HG03439 (cell line): ENCODE measurements around the gene SAMD14.

ENCODE experiments used
- ATAC-seq: cut with Tn5 transposase; IDR thresholded peaks from one replicate; pipeline ENCODE4 v1.9.1; 2021; ENCODE audit warnings: mild to moderate bottlenecking, moderate library complexity; ENCODE audit not compliant: unreplicated experiment

SAMD14 gene

DNA sequence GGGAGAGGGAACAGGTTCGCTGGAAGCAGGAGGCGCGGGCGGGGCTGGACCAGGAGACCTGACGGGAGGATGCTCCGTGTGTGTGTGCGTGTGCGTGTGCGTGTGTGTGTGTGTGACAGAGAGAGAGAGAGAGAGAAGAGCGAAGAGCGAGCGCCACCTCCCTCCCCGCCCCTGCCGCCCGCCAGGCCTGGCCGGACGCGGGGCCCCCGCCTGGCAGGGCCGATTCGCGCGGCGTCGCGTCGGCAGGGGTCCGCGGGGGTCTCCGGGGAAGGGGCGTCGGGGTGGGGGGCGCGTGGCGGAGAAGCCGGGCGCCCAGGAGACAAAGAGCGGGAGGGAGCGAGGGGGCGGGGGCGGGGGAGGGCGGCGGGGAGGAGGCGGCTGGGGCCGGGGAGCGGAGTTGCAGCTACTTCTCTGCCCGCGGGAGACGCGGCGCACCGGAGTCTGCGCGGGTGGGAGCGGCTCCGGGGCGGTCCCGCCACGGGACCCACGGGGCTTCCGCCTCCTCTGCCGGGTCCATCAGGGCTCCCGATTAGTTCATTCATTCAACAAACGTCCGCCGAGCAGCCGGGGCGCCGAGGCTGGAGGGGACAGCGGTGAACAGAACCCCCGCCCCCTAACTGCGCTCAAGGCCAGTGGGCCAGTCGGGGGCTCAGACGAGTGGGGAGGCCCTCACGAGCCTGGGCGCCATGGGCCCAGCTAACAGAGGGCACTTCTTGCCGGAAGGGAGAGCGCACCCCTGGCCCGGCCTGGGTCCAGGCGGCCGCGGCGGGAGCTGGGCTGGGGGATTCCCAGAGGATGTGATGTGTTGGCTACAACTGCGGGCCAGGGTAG lies at the start of gene SAMD14:
Gene SAMD14 (minus strand): TSS at position 433 of the 831 bp plus-strand sequence. CDS start 5,201 bp downstream, outside the sequence.
- ATAC-seq = no peak

DNA sequence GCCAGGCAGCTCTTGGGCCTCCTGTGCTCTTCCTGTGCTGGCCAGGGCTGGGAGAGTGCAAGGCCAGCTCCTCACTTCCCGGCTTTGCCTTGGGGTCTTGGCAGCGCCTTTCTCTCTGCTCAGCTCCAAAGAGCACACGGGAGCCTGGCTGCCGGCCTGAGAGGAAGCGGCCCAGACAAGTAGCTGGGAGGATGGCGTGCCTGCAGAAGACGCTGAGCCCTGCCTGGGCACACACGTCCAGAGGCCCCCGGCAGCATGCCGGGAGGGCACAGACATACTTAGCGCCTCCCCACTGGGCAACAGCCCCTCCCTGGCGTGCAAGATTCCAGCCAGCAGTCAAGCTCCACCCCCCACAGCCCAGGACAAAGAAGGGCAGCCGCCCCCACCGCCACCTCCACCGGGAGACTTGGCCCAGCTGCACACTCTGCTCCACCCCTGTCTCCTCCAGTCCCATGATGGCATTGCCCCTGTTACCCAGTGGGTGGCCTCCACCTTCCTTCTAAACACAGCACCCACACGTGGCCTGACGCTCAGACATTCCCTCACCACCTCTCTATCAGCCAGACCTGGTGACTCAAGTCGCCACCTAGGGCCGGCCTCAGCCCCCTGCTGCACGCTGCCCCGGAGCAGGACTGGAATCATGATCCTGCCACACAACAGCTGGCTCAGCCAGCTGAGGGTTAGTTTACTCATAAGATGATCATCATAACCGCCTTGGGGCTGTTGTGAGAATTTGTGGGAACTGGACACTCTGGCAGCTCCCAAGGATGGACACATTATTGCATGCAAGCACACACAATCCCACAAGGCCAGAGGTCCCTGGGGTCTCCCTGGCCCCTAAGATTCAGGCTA lies 48.2 kb upstream of the SAMD14 start:
- ATAC-seq = no peak

DNA sequence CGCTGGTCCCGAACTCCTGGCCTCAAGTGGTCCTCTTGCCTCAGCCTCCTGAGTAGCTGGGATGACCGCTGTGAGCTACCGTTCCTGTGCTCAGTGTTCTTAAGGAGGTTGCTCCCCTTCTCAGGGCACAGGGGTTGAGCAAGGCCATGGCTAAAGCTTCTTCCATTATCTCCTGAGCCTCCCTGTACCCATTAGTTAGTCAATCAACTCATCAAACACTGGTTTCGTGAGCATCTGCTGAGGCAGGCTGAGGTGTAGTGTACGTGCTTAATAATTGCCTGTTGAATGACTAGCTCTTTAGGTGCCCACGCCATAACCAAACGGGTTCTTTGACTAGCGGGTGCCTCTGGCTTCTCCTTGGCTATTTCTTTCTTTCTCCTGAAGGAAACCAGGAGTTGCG lies 47.5 kb upstream of the SAMD14 start:
- ATAC-seq = no peak

DNA sequence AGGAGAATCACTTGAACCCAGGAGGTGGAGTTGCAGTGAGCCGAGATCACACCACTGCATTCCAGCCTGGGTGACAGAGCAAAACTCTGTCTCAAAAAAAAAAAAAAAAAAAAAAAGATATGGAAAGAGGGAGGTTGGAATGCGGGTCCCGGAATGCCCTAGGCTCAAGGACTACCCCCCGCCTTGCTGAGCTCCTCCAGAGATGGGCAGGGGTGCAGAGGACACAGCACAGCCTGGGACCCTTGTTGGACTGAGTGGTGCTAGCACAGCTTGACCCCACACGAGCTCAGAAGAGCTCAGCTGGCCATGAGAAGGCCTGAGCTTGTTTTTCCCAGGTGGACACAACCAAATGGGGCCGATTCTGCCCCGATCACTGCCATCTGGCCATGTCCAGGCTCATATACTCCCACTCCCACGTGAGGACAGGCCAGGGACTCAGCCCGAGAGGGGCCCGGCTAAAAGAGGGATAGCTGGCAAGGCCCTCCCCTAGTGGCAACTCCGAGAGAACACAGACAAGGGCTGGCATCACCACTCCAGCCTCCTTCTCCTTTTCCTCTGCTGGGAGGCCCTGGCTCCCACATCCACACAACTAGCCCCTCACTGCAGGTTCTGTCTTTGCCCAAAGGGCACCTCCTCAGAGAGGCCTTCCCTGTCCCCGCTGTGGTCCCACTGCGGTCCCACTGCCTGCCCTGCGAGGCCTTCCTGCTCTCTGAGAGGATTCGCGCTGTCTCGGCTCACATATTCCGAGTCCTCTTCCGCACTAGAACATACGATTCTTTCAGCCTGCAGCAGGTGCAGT lies 46.8 kb upstream of the SAMD14 start:
- ATAC-seq = no peak

DNA sequence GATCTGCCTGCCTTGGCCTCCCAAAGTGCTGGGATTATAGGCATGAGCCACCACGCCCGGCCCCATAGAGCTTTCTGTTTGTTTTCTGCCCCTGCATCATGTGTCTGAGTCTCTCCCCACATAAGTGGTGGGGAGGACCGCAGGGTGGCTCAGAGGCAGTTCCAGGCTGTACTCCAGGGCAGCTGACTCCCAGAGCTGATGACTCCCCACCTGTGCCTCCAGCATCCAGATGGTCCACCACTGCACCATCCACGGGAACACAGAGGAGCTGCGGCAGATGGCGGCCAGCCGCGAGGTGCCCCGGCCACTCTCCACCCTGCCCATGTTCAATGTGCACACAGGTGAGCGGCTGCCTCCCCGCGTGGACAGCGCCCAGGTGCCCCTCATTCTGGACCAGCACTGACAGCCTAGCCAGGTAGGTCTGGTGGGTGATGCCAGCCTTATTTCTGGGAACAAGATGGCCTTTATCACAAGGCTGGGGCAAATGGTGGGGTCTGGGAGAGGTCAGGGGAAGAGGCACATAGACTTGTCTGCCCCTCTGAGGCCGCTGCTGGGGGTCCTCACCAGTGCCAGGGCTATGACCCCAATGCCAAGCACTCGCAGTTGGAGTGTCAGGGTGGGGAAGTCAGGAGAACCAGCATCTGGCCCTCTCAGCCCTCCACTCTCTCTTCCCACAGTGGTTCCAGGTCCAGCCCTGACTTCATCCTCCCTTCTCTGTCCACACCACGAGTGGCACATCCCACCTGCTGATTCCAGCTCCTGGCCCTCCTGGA lies 45.3 kb upstream of the SAMD14 start:
- ATAC-seq = no peak

DNA sequence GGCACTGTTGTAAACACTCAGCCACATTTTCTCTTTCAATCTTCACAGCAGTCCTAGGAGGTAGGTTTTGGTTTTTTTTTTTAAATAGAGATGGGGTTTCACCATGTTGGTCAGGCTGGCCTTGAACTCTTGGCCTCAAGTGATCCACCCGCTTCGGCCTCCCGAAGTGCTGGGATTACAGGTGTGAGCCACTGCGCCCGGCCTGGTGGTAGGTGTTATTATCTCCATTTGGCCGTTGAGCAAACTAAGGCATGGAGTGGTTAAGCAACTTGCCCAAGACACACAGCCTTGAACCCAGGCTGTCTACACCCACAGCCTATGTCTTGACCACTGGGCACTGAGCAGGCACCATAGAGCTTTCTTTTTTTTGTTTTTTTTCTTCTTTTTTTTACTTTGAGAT lies 44.5 kb upstream of the SAMD14 start:
- no peak for ATAC-seq

DNA sequence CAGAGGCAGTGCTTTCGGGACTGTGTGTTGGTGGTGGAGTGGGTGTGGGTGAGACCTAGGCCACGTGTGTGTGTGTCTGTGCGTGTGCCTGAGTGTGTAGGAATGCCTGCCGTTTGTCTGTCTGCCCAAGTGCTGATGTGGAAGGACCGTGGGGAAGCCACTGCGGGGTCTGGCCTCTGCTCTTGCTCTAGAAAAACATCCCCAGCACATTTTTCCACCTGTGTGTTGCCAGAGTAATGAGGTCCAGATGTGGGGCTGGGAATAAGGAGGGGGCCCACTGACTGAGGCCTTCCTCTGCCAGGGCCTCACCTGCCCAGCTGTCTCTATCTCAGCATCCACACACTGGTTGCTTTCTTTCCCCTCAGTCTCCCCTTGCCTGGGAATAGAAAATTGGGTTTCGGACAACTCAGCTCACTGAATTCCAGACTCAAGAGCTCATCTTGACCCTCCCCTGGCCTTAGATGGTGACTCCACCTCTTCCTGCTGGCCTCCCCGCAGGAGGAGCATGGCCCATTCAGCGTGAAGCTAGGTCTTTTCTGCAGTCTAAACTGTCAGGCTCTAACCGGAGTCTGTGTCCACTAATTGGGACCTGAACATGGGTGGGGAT lies 43.5 kb upstream of the SAMD14 start:
- ATAC-seq = no peak

DNA sequence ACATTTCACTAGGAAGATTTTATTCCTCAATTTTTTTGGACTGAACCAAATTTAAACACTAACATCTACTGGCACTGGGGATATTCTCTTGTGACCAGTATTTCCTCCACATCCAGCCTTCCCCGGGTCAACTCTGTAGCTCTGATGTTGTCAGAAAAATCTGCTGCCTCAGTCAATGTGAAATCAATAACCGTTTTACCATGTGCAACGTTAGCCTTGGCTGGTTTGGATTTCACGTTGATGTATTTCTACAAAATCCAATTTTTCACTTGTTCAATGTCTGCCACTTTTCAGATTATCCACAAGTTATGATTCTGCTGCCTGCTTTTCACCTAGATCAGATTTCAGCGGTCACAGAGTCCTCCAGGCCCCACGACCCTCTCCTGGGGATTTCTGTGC lies 43.0 kb upstream of the SAMD14 start:
- ATAC-seq = no peak

DNA sequence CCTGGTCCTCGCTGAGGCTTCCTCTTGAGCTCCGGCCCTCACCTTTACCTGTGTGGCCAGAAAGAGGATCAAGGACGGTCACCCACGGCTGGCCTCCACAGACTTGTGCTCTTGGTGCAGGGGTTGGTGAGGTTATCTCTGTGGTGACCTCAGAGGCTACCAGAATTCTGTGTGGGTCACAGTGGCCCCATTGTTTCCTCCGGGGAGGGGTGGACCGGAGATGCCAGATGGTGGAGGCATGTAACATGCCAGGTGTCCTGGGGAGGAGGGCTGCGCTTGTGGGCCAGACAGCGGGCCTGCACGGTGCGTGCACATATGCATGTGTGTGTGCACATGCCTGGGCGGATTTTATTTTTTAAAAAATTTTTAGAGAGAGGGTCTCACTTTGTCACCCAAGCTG lies 42.2 kb upstream of the SAMD14 start:
- no peak for ATAC-seq

DNA sequence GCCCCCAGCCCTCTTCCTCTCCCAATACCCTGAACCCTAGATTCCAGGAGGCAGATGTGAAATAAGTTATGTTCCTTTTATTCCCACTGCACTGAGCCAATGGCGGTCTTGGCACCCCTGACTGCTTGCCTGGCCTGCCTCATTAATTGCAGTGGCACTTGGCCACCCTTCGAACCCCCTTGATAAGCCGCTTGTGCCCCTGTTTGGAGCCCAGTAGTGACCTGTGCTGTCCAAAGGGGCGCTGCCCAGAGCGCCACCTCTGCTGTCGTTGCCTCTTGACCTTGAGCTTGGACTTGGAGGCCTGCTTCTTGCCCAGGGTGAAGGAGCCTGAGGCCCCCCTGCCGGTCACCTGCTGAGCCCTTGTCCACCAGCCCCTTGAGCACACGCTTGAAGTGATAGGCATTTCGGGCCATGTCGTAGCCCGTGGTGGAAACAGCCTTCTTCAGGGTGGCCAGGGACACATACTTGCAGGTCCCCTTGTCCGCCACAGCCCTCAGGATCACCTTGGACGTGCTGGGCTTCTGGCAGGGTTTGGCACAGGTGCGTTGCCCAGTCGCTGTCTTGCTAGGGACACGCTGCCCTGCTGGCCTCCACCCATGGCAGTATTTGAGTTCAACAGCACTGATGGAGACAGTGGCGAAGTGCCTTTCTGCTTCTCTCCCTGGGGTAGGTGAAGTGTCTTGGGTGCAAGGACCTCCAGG lies 41.6 kb upstream of the SAMD14 start:
- ATAC-seq = no peak

DNA sequence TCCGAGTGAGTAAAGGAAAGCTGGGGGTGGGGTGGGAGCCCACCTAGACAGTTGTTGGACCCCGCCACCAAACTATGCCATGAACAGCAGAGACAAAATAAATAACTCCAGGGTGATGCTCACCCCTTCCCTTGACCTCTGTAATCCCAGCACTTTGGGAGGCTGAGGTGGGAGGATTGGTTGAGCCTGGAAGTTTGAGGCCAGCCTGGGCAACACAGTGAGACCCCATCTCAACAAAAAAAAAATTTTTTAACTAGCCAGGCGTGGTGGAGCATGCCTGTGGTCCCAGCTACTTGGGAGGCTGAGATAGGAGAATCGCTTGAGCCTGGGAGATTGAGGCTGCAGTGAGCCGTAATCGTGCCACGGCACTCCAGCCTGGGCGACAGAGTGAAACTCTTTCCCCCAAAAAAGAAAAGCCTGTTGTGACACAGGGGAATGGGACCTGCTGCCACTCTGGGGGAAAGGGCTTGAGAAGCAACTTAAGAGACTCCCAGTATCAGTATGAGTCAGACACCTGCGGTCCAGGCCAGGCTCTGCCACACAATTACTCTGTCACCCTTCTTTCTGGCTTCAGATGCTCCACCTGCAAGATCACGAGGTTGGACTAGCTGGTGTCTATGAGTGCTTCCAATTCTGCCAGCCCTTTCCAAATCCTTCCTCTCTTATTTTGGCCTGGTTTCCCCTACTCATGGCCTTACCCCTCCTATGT lies 40.9 kb upstream of the SAMD14 start:
- ATAC-seq = peak; percentile 43

DNA sequence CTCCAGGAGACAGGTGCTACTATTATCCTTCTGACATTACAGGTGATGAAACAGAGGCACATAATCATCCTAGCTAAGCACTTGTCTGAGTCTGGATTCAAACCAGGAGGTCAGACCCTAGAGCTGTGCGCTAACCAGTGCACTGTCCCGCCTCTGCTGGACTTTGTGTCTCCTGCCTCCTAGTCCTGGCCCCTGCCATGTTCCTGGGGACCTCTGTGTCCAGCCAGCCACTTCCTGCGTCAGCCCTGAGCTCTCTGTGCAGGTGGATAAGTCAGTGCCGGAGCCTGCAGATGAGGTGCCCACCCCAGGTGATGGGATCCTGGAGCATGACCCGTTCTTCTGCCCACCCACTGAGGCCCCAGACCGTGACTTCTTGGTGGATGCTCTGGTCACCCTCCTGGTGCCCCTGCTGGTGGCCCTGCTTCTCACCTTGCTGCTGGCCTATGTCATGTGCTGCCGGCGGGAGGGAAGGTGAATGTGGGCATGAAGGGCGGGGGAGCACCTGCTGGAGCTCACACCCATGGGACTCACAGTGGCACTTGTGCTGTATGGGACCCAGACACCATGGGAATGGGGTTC lies 40.0 kb upstream of the SAMD14 start:
- no peak for ATAC-seq

DNA sequence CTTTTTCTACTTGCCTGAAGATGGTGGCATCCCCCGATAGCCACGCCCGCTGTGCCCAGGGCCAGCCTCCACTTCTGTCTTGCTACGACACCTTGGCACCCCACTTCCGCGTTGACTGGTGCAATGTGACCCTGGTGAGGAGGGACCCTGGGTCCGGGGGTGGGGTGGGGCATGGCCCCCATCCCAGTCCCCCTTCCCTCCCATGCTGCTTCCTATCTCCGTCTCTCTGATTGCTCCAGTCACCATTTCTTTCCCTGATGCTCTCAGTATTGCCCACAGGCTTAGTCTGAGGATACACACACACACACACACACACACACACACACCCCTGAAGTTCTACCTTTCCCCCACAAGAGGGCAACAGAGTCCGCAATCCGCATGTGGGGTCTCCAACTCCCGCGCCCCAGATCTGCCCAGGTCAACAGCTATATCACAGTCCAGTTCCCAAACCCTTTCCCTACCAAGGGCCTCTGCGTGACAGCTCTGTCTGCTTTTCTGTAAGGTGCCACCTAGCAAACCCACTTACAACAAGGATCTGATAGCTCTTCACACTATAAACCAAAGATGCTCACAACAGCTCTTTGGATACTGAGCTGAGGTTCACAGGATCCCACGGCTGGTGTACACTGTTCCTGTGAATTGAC lies 39.3 kb upstream of the SAMD14 start:
- ATAC-seq = no peak

DNA sequence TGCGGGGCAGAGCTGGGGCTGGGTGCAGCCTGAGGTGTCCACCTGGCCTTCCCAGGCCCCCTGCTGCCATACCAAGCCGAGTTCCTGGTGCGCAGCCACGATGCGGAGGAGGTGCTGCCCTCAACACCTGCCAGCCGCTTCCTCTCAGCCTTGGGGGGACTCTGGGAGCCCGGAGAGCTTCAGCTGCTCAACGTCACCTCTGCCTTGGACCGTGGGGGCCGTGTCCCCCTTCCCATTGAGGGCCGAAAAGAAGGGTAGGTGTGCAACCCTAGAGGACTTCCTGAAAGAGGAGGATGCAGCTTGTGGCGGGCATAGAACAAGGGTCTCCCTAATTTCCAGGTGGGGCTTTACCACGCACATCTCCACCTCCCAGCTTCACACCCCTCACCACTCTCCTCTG lies 38.4 kb upstream of the SAMD14 start:
- ATAC-seq = no peak

DNA sequence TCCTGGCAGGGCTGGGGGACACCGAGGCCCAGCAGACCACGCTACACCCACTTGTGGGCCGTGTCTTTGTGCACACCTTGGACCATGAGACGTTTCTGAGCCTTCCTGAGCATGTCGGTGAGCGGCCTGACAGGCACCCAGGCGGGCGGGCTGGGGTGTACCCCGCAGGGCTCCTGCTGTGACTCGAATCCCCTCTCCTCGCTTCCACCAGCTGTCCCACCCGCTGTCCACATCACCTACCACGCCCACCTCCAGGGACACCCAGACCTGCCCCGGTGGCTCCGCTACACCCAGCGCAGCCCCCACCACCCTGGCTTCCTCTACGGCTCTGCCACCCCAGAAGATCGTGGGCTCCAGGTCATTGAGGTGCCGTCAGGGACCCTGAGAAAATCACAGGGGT lies 37.4 kb upstream of the SAMD14 start:
- no peak for ATAC-seq

DNA sequence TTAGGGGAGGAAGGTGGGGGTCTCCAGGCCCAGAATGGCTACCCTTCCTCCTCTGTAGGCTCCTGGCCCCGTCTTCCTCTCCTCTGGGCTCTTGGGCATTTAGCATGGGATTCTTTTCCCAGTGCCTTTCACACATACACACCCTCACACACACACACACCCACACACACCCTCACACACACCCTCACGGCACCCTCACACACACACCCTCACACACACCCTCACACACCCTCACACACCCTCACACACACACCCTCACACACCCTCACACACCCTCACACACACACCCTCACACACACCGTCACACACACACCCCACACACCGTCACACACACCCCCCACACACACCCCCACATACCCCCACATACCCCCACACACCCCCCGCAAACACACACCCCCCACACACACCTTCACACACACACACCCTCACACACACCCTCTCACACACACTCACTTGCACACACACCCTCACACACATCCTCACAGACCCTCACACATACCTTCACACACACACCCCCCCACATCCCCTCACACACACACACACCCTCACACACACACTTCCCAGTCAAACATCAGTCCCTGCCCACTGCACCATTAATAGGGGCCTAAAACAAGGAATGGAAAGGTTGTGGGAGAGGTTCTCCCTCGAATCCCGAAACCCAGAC lies 36.7 kb upstream of the SAMD14 start:
- ATAC-seq = no peak

DNA sequence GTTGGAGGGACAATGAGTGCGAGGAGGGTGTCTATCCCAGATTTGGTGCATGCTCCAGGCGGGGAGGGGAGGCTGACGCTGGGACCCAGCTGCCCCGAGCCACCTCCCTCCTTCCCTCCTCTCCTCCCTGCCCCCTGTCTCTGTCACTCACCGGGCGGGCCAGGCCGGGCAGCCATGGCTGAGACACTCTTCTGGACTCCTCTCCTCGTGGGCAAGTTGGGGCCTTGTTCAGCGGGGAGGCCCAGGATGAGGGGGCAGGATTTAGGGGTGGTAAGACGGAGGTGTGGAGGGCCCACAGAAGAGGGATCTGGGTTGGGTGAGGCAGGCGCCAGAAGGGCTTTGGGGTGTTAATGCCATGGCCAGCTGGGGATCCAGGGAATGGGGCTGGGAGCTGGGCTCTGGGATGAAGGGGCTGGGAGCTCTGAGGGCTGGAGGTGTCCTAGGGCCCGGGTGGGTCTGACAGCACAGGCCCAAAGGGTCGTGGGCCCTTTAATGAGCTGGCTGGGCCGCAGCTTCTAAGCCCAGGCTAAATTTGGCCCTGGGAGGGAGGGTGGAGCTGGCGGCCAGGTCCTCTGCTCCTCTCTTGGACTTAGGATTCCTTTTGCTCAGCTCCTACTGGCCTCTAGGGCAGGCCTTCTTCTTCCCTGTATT lies 36.0 kb upstream of the SAMD14 start, which contains the start of gene SGCA:
Gene SGCA (plus strand): TSS at position 139 of the 651 bp plus-strand sequence. CDS start 36 bp downstream, at position 175.
- no peak for ATAC-seq
